Esophagus squamous epithelium (tissue), 5 donors: ENCODE data around the gene B3GALT2. TPM values are rescaled to one million over a fixed set of nuclear protein-coding genes. Genes with fewer than 3 reads are reported as not detected.

Experiments used
- DNase-seq: peaks from one replicate; lab custom pipeline; 2025; lab: John Stamatoyannopoulos, UW
- H3K27ac ChIP-seq, 4 donors: fragments of 200-600 bp; sonication (generic); one replicate each; pipeline ENCODE4 v1.5.1; 2016 to 2019; ENCODE audit warnings: mild to moderate bottlenecking in 1 of 4
- H3K27me3 ChIP-seq, 4 donors: fragments of 200-600 bp; sonication (generic); 1 replicate in 3 of 4; 2 replicates in 1 of 4; pipeline versions ENCODE4 v1.5.1 to v1.6.0; 2017 to 2021; ENCODE audit warnings: antibody characterized with exemption in 1 of 4
- H3K36me3 ChIP-seq, 3 donors: fragments of 200-600 bp; sonication (generic); one replicate each; pipeline ENCODE4 v1.5.1; 2016 to 2019
- H3K4me1 ChIP-seq, 3 donors: fragments of 200-600 bp; sonication (generic); one replicate each; pipeline ENCODE4 v1.5.1; 2017 to 2019
- H3K4me3 ChIP-seq, 4 donors: fragments of 200-600 bp; sonication (generic); 1 replicate in 3 of 4; 2 replicates in 1 of 4; pipeline ENCODE4 v1.5.1; 2016 to 2019; ENCODE audit warnings: mild to moderate bottlenecking in 2 of 4, moderate library complexity in 1 of 4
- H3K9me3 ChIP-seq, 3 donors: fragments of 200-600 bp; sonication (generic); one replicate each; pipeline ENCODE4 v1.5.1; 2016 to 2019
- CTCF ChIP-seq, 6 experiments: fragments of 450-650 bp in 4 of 6; fragments of 200-600 bp in 2 of 6; sonication (generic) in 2 of 6; IDR thresholded peaks; one replicate each; pipeline ENCODE4 v1.5.1; 2016 to 2019; ENCODE audit warnings: antibody characterized with exemption in 6 of 6, mild to moderate bottlenecking in 4 of 6, moderate library complexity in 4 of 6
- POLR2A ChIP-seq, 4 donors: fragments of 450-650 bp; IDR thresholded peaks; one replicate each; pipeline ENCODE4 v1.6.1; 2017; ENCODE audit warnings: antibody characterized with exemption in 4 of 4, mild to moderate bottlenecking in 4 of 4, moderate library complexity in 3 of 4
- WGBS, 2 donors: methylation state at CpG; one replicate each; pipeline ENCODE4 v1.1.5; 2018; 5-methylcytosine and 5-hydroxymethylcytosine counted together
- intact Hi-C: fragments of 100-400 bp; cut with DNase I; formaldehyde crosslinking; loops from one replicate; pipeline ENCODE4 v1.15.0; 2022
- small RNA-seq, 4 donors: library from RNA; depleted of rRNA; stranded (forward); fragments of <200 nt; gene quantifications; one replicate each; pipeline ENCODE3, GENCODE V24; 2016
- total RNA-seq, 4 donors: library from RNA; depleted of rRNA; stranded (reverse); fragments of >200 nt; gene quantifications; one replicate each; pipeline ENCODE4 v1.1.0, GENCODE V29; 2016
- donor health status: DM: yes; HTN: yes; CAD: no.

The B3GALT2 gene
- total RNA-seq, 4 donors from 2014 or later, result 0.08 to 1.5 (median 0.48) TPM

GRCh38 chr1:193140254-193140653 is 46.2 kb downstream of the B3GALT2 start:
- Histone ChIP-seq H3K4me3 (no peak overlapping the region), H3K36me3 (peaks cover 6 to 88% (median 19%) of the 10 kb centered on the region in 3 donors), H3K4me1 (no peaks in the 10 kb centered on the region), H3K27ac (no peak overlapping the region), H3K27me3 (no peaks in the 10 kb centered on the region), H3K9me3 (no peaks in the 10 kb centered on the region)
- no peak for DNase-seq
- 76 to 85% methylated on average over 7 of the region's 7 CpGs for WGBS, 2 donors
- TF ChIP-seq POLR2A (IDR thresholded peaks at IDR 0.05) (no peak), CTCF (IDR thresholded peaks at IDR 0.05) (no peak)
- intact Hi-C loops, result no loop called here

GRCh38 chr1:193131266-193131860 is 55.0 kb downstream of the B3GALT2 start:
- H3K27ac ChIP-seq, result no peak overlapping the region
- peaks cover 0 to 3% (median 0%) of the 10 kb centered on the region in 3 donors for H3K4me1 ChIP-seq
- no peaks in the 10 kb centered on the region for H3K9me3 ChIP-seq
- H3K27me3 ChIP-seq, result no peaks in the 10 kb centered on the region
- H3K4me3 ChIP-seq, result no peak overlapping the region
- peaks cover 0 to 77% (median 11%) of the 10 kb centered on the region in 3 donors for H3K36me3 ChIP-seq
- no peak for DNase-seq
- no peak for TF ChIP-seq POLR2A (IDR thresholded peaks at IDR 0.05)
- no peak for TF ChIP-seq CTCF (IDR thresholded peaks at IDR 0.05)
- WGBS, 2 donors, result 92 to 96% methylated on average over 2 of the region's 2 CpGs
- intact Hi-C loops, result no loop called here

Small RNA genes lying within 50 kb of the gene (small RNA-seq; reads per million reads assigned to genes)
- 0 reads per million in 4 donors for gene MIR1278

Other genes starting within 250 kb of the B3GALT2 start
- 10 to 100 TPM; 27.1 to 51.4 (median 37.6) TPM for gene UCHL5, start 127.3 kb downstream of the B3GALT2 start, total RNA-seq
- gene RO60, start 127.0 kb downstream of the B3GALT2 start, total RNA-seq, result 10 to 100 TPM; 29.2 to 91.0 (median 41.7) TPM
- 10 to 100 TPM in 2 of 4 donors, 1 to 10 TPM in 2; 2.3 to 19.9 (median 11.8) TPM for gene GLRX2, start 81.2 kb downstream of the B3GALT2 start, total RNA-seq
- gene CDC73, start 64.6 kb downstream of the B3GALT2 start, total RNA-seq, result 10 to 100 TPM; 17.3 to 39.5 (median 26.6) TPM